HK-2 (cell line): ENCODE data around the gene PPP2R2D.

Source experiments
- DNase-seq: peaks from one replicate; pipeline ENCODE4 v3.0.0-alpha.2; 2018; ENCODE audit not compliant: unreplicated experiment

The PPP2R2D gene

DNA sequence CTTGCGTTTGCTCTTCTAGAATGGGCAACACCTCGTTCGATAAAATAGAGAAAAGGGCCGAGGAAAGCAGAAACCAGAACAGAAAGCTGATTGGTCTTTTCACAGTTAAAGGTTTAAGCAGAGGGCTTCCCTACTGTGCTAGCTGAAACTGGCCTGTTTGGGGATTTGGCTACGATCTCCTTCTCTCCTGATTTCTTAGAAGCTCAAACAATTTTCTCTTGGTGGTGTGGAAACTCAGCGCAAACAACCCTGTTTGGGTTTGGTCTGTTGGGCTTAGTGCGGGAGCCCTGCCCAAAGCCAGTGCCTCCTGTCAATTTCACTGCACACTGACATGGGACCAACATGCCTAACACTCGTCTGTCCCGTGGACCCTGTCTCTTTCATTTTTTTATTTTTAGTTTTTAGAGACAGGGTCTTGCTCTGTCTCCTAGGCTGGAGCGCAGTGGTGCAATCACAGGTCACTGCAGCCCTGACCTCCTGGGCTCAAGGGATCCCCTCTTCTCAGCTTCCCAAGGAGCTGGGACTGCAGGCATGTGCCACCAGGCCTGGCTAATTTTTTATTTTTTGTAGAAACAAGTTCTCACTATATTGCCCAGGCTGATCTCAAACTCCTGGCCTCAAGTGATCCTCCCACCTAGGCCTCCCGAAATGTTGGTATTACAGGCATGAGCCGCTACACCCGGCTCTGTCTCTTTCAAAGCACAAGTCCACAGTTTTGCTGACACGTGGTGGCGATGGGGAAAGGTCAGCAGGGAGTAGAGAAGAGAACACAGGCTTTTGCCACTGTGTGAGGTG is 97.4 kb downstream of the PPP2R2D start:
- no peak for DNase-seq

DNA sequence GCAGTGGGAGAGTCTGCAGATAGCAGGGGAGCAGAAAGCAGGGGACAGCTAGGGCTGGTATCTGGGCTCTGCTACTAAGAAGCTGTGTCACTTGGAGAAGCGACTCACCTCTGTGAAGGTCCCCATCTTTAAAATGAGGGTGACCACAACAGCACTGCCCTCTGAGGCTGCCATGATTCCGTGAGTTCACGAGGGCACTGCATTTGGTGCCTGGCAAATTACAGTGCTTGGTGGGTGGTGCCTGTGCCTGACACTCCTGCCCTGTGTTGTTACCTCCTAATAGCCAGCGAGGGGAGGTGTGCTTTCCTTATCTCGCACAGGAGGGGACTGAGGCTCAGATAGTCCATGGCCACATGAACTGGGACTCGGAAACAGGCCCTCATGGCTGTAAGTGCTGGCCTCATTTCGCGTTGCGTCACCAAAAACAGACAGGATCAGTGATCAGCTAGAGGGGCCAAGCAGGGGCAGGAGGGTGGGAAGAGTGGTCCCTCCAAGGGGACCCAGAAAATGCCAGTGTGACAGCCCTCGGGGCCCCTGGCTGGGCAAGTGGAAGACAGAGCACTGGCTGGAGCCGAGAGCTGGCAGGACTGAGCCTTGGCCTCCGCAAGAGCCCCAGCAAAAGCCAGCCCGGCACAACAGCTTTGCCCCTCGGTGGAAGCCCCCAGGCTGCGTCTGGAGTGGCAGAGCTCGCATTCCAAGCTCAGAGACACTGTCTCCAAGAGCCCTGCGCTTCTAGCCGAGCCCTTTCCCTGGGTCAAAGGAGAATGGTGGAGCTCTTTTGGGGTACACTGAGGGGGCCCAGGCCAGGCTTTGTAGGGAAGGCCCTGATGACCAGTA is 98.3 kb downstream of the PPP2R2D start:
- no peak for DNase-seq

DNA sequence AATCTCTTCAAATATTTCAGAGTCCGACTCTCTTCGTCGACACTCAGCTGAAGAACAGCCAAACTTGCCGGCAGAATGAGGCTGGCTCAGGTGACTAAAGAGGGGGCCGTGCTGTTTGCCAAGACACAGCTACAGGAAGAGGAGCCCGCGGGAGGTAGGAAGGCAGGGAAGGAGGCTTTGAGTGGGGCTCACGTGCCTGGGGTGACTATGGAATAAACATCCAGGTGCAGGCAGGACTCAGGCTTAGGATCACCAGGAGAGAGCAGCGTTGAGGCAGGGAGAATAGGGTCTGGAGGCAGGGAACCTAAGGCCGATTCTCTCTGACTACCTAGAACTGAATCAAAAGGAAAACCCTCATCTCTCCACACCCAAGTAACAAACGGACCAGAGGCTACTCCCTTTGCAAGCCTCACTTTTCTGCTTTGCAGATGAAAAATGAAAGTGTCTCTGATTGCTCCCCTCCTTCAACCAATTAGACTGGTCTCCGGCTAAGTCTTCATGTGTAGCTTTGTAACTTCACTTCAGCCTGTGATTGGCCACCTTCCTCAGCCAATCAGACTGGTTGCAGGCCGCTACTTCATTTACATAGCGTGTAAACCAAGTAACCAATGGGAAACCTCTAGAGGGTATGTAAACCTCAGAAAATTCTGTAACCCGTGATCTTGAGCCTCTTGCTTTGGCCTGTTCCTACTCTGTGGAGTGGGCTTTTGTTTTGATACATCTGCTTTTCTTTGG is 100.6 kb downstream of the PPP2R2D start:
- DNase-seq: no peak

DNA sequence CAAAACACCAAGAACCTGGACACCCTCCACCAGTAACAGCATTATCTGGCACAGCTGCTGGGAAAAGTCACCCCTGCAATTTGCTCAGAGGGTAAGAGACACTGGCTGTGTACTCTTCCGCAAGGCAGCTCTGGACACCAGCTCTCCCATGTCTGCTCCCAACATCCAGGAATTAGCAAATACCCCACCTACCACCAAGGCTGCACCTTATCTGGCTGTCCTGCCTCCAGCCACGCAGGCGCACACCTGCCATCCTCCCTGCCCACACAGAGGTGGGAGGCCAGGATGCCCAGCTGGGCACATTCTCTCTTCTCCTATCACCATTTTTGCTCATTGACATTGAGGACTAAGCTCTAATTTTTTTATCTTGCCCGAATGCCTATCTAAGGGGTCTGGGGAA is 101.2 kb downstream of the PPP2R2D start:
- DNase-seq: no peak

DNA sequence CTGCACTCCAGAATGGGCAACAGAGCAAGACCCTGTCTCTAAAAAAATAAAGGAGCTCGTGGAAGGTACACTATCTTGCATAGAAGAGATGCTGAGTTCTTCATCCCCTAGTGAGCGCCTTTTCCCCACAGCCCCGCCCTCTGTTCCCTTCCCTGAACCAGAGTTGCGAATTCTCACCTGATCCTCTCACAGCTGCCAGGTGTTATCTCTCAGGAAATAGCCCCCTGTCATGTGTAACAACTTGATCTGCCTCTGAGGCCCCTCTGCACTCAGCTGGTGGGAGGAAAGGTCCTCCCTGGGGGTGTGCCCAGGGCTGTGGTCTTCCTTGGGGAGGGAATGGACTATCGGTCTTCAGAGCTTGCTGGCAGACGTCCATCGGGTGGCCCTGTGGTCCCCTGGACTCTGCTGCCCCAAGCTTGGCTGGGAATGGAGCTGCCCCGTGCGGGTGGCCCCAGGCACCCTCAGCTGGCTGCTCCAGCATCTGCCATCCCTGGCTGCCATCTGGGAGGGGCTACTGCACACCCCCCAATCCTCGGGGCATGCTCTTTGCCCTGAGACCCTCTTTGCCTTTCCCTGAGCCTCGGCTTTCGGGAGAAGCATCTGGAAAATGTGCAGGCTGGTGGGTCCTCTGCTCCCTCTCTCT is 102.6 kb downstream of the PPP2R2D start:
- DNase-seq: no peak

DNA sequence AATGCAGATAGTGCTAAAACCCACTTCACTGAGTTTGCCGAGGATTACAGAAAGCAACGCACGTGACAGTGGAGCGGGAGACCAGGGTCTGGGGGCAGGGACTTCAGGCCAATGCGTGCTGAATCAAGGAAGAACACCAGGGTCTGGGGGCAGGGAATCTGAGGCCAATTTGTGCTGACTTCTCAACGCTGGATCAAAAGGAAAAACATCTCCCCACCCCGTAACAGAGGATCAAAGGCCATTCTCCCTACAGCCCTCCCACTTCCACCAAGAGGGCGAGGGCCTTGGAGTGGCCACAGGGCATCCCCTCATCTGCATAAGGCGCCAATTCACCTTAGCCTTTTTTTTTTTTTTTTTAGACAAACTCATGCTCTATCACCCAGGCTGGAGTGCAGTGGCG is 103.2 kb downstream of the PPP2R2D start:
- no peak for DNase-seq

DNA sequence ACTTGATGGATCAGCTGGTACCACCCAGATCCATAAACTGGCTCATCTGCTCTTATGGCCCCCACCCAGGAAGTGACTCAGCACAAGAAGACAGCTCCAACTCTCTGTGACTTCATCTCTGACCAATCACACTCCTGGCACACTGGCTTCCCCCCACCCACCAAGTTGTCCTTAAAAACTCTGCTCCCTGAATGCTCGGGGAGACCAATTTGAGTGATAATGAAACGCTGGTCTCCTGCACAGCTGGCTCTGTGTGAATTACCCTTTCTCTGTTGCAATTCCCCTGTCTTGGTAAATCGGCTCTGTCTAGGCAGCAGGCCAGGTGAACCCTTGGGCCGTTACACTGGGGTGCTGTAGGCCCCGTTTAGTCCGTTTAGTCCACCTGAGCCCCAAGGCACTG is 104.3 kb downstream of the PPP2R2D start:
- no peak for DNase-seq

DNA sequence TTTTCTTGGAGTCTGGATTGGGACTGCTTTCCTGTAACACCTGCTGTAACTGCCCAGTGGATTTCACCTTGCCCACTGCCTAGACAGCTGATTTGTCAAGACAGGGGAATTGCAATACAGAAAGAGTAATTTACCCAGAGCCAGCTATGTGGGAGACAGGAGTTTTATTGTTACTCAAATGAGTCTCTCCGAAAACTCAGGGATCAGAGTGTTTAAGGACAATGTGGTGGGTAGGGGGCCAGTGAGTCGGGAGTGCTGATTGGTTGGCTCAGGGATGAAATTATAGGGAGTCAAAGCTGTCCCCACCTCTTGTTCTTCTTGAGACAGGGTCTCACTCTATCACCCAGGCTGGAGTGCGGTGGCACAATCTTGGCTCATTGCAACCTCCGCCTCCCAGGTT is 106.2 kb downstream of the PPP2R2D start:
- no peak for DNase-seq

DNA sequence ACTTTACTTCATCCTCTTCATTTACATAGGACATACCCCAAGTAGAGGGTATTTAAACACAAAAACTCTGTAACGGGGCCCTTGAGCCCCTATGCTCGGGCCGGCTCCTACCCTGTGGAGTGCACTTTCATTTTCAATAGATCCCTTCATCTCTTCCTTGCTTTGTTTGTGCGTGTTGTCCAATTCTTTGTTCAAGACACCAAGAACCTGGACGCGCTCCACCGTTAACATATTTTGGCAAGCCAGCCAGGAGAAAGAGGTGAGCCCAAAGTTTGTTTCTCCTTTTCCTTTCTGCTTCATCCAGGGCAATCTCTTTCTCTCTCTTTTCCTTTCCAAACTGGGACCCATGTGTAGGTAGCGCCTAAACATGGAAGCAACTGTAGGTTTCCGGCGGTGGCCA is 106.9 kb downstream of the PPP2R2D start:
- no peak for DNase-seq
